IMR-90 (cell line): ENCODE results near the gene PAXX. TPM values are rescaled to one million over a fixed set of nuclear protein-coding genes. Genes with fewer than 3 reads are reported as not detected.

Experiments used
- ATAC-seq: fragments of 200-7000 bp; cut with Tn5 transposase; 2 replicates; pipeline ENCODE4 v1.9.1; 2020; ENCODE audit warnings: low read depth, mild to moderate bottlenecking, moderate library complexity
- BruUV-seq: library from RNA; stranded (reverse); fragments of 400-500 nt; replicated peaks from 2 replicates; lab custom pipeline; 2021; lab: Mats Ljungman, UMichigan
- CTCF ChIA-PET: fragments of 300-600 bp; formaldehyde crosslinking; extraction: SDS; loops from one replicate; lab custom pipeline; 2021; ENCODE audit warnings: antibody characterized with exemption; lab: Yijun Ruan, JAX
- POLR2A ChIA-PET: fragments of 300-600 bp; sonication (Branson Sonifier 250); formaldehyde crosslinking; loops from one replicate; lab custom pipeline; 2022; ENCODE audit warnings: antibody characterized with exemption; ENCODE audit not compliant: unreplicated experiment; lab: Charles Lee
- DNase-seq: peaks from one replicate; pipeline ENCODE4 v3.0.0; 2013
- H2AFZ ChIP-seq: replicated peaks from 2 replicates; pipeline ENCODE3; 2013; ENCODE audit warnings: low read length, mild to moderate bottlenecking; ENCODE audit not compliant: poor library complexity
- H2AK5ac ChIP-seq: 2 replicates; pipeline ENCODE4 v1.6.1; 2013; ENCODE audit warnings: low read depth, low read length, inconsistent platforms
- H2AK9ac ChIP-seq: replicated peaks from 2 replicates; pipeline ENCODE3; 2013; ENCODE audit warnings: mild to moderate bottlenecking, low read depth, low read length, moderate library complexity; ENCODE audit not compliant: poor library complexity
- H2BK120ac ChIP-seq: 2 replicates; pipeline ENCODE4 v1.6.1; 2013; ENCODE audit warnings: low read depth, low read length, inconsistent platforms
- H2BK15ac ChIP-seq: 3 replicates; pipeline ENCODE4 v1.6.1; 2013; ENCODE audit warnings: low read depth, low read length, inconsistent platforms
- H2BK20ac ChIP-seq: 2 replicates; pipeline ENCODE4 v1.6.1; 2013; ENCODE audit warnings: low read depth, mild to moderate bottlenecking, inconsistent platforms, low read length, moderate library complexity
- H2BK5ac ChIP-seq: 2 replicates; pipeline ENCODE4 v1.6.1; 2013; ENCODE audit warnings: mild to moderate bottlenecking, low read depth, low read length, inconsistent platforms; ENCODE audit not compliant: poor library complexity, severe bottlenecking
- H3K14ac ChIP-seq: replicated peaks from 2 replicates; pipeline ENCODE4 v1.6.1; 2013; ENCODE audit warnings: low read depth, low read length, inconsistent platforms
- H3K18ac ChIP-seq: 2 replicates; pipeline ENCODE4 v1.6.1; 2013; ENCODE audit warnings: low read depth, low read length, control low read depth
- H3K23ac ChIP-seq: 2 replicates; pipeline ENCODE4 v1.6.1; 2013; ENCODE audit warnings: low read depth, low read length, inconsistent platforms
- H3K27ac ChIP-seq: 2 replicates; pipeline ENCODE4 v1.5.1; 2013; ENCODE audit warnings: mild to moderate bottlenecking, control low read depth, low read length; ENCODE audit not compliant: insufficient read depth
- H3K27me3 ChIP-seq: 2 replicates; pipeline ENCODE4 v1.6.1; 2013; ENCODE audit warnings: low read length; ENCODE audit not compliant: control insufficient read depth, insufficient read depth
- H3K36me3 ChIP-seq: 2 replicates; pipeline ENCODE4 v1.6.1; 2013; ENCODE audit warnings: low read length, mixed read lengths; ENCODE audit not compliant: control insufficient read depth, insufficient read depth
- H3K4ac ChIP-seq: 2 replicates; pipeline ENCODE4 v1.6.1; 2013; ENCODE audit warnings: low read depth, low read length, inconsistent platforms
- H3K4me1 ChIP-seq: 2 replicates; pipeline ENCODE4 v1.6.1; 2013; ENCODE audit warnings: low read length, mixed read lengths; ENCODE audit not compliant: control insufficient read depth, insufficient read depth
- H3K4me2 ChIP-seq: 2 replicates; pipeline ENCODE4 v1.6.1; 2013; ENCODE audit warnings: low read depth, mild to moderate bottlenecking, control low read depth, low read length, moderate library complexity
- H3K4me3 ChIP-seq: 2 replicates; pipeline ENCODE4 v1.5.1; 2013; ENCODE audit warnings: low read depth, mild to moderate bottlenecking, control low read depth, low read length, moderate library complexity; ENCODE audit not compliant: insufficient read depth
- H3K56ac ChIP-seq: 2 replicates; pipeline ENCODE4 v1.6.1; 2013; ENCODE audit warnings: low read length, inconsistent platforms; ENCODE audit not compliant: insufficient read depth; ENCODE audit errors: extremely low read depth
- H3K79me1 ChIP-seq, 2 experiments: 2 replicates each; pipeline ENCODE4 v1.6.1; 2013; ENCODE audit warnings: low read length in 2 of 2, inconsistent platforms in 1 of 2, low read depth in 1 of 2
- H3K9ac ChIP-seq: 2 replicates; pipeline ENCODE4 v1.6.1; 2013; ENCODE audit warnings: low read depth, low read length, control low read depth
- H3K9me1 ChIP-seq: 2 replicates; pipeline ENCODE4 v1.6.1; 2013; ENCODE audit warnings: low read length, inconsistent platforms; ENCODE audit not compliant: insufficient read depth
- H3K9me3 ChIP-seq: 2 replicates; pipeline ENCODE4 v1.6.1; 2013; ENCODE audit warnings: low read length; ENCODE audit not compliant: control insufficient read depth, insufficient read depth
- H4K20me1 ChIP-seq: 2 replicates; pipeline ENCODE4 v1.6.1; 2013; ENCODE audit warnings: low read length, inconsistent platforms; ENCODE audit not compliant: insufficient read depth
- H4K5ac ChIP-seq: 2 replicates; pipeline ENCODE4 v1.6.1; 2013; ENCODE audit warnings: mild to moderate bottlenecking, low read depth, low read length, control low read depth
- H4K8ac ChIP-seq, 2 experiments: 2 replicates each; pipeline ENCODE4 v1.6.1; 2013; ENCODE audit warnings: low read depth in 2 of 2, low read length in 2 of 2, control low read depth in 1 of 2, inconsistent platforms in 1 of 2
- H4K91ac ChIP-seq: 2 replicates; pipeline ENCODE4 v1.6.1; 2013; ENCODE audit warnings: low read depth, low read length, inconsistent platforms; ENCODE audit not compliant: insufficient read depth
- BHLHE40 ChIP-seq: fragments of 150-350 bp; IDR thresholded peaks from 2 replicates; pipeline ENCODE4 v1.6.1; 2016; ENCODE audit warnings: mild to moderate bottlenecking, low read depth, low read length
- CEBPB ChIP-seq: IDR thresholded peaks from 2 replicates; pipeline ENCODE4 v1.6.1; 2012; ENCODE audit warnings: low read depth, low read length, improper control_type of control experiment
- CHD1 ChIP-seq: IDR thresholded peaks from 2 replicates; pipeline ENCODE4 v1.6.1; 2012; ENCODE audit warnings: low read depth, low read length, improper control_type of control experiment
- CTCF ChIP-seq: conservative IDR thresholded peaks from 2 replicates; pipeline ENCODE4 v1.5.1; 2012; ENCODE audit warnings: mild to moderate bottlenecking, low read depth, low read length, improper control_type of control experiment
- FOS ChIP-seq: fragments of 150-350 bp; IDR thresholded peaks from 2 replicates; pipeline ENCODE4 v1.6.1; 2016; ENCODE audit warnings: low read depth, low read length
- MAZ ChIP-seq: IDR thresholded peaks from 2 replicates; pipeline ENCODE4 v1.6.1; 2012; ENCODE audit warnings: low read depth, mild to moderate bottlenecking, low read length, improper control_type of control experiment, moderate library complexity, borderline replicate concordance
- MXI1 ChIP-seq: IDR thresholded peaks from 2 replicates; pipeline ENCODE4 v1.6.1; 2012; ENCODE audit warnings: low read depth, mild to moderate bottlenecking, low read length, moderate library complexity, borderline replicate concordance
- NFE2L2 ChIP-seq: fragments of 150-350 bp; IDR thresholded peaks from 2 replicates; pipeline ENCODE4 v1.6.1; 2016; ENCODE audit warnings: low read depth, mild to moderate bottlenecking, low read length
- POLR2A ChIP-seq: IDR thresholded peaks from 2 replicates; pipeline ENCODE4 v1.6.1; 2012; ENCODE audit warnings: mild to moderate bottlenecking, low read depth, low read length
- RAD21 ChIP-seq: IDR thresholded peaks from 2 replicates; pipeline ENCODE4 v1.6.1; 2012; ENCODE audit warnings: low read length, improper control_type of control experiment
- RCOR1 ChIP-seq: IDR thresholded peaks from 2 replicates; pipeline ENCODE4 v1.6.1; 2012; ENCODE audit warnings: mild to moderate bottlenecking, low read length, improper control_type of control experiment; ENCODE audit not compliant: insufficient replicate concordance
- USF2 ChIP-seq: fragments of 150-350 bp; IDR thresholded peaks from 2 replicates; pipeline ENCODE4 v1.6.1; 2017; ENCODE audit warnings: mild to moderate bottlenecking, antibody characterized with exemption, low read length, low read depth
- WGBS, 2 experiments: methylation state at CpG; one replicate each; pipeline versions ENCODE4 v1.1.5 to v1.1.7; 2013; ENCODE audit warnings: missing lambda C conversion rate in 2 of 2; ENCODE audit not compliant: insufficient read length in 1 of 2; ENCODE audit errors: extremely low coverage in 2 of 2; 5-methylcytosine and 5-hydroxymethylcytosine counted together
- dilution Hi-C: fragments of 300-500 bp; cut with HindIII; formaldehyde crosslinking; loops from one replicate; pipeline ENCODE4 v1.14.3; 2018; ENCODE audit warnings: low sequenced_read_pairs; ENCODE audit not compliant: unreplicated experiment
- in situ Hi-C: fragments of 300-500 bp; cut with MboI; formaldehyde crosslinking; loops from 3 replicates; pipeline ENCODE4 v1.14.3; 2019; ENCODE audit warnings: low sequenced_read_pairs, inconsistent platforms, mixed read lengths
- intact Hi-C: fragments of 100-400 bp; cut with micrococcal nuclease; formaldehyde crosslinking; loops from 2 replicates; pipeline ENCODE4 v1.10.0; 2022
- polyA plus RNA-seq, 3 experiments: library from polyadenylated mRNA; depleted of rRNA; stranded (reverse); fragments of >200 nt; gene quantifications; 2 replicates each; pipeline ENCODE4 v1.2.3, GENCODE V29; 2012; ENCODE audit warnings: low replicate concordance in 1 of 3
- total RNA-seq: library from RNA; depleted of rRNA; stranded (reverse); fragments of >200 nt; gene quantifications from 2 replicates; pipeline ENCODE4 v1.2.3, GENCODE V29; 2012

PAXX gene
- total and polyA plus RNA-seq, 2 of the 4 experiments (the other 2 are of a cell fraction): 5.7 to 24.6 TPM

GRCh38 chr9:136997830-136998234 lies 5.6 kb downstream of the PAXX start:
- no peak for DNase-seq
- ATAC-seq: no peak
- no peak for TF ChIP-seq USF2
- TF ChIP-seq BHLHE40: no peak
- no peak for TF ChIP-seq CTCF
- no peak for TF ChIP-seq FOS
- no peak for TF ChIP-seq MXI1
- TF ChIP-seq RCOR1: no peak
- TF ChIP-seq NFE2L2: no peak
- no peak for TF ChIP-seq CEBPB
- no peak for TF ChIP-seq MAZ
- TF ChIP-seq RAD21: no peak
- TF ChIP-seq CHD1: no peak
- TF ChIP-seq POLR2A: no peak
- BruUV-seq: no TSS peak
- peaks cover 8% of the 10 kb centered on the region for H3K9me1 ChIP-seq
- no peak overlapping the region for H3K56ac ChIP-seq
- in situ Hi-C loops (no loop called here), dilution Hi-C loops (no loop called here), intact Hi-C loops (no loop called here)
- CTCF ChIA-PET: interaction anchor here (1.0 kb wide), 1 partner anchor 50 kb away, joined by 3 read pairs; no protein-coding TSS in a partner anchor
- no peaks in the 10 kb centered on the region for H3K9me3 ChIP-seq
- no peak overlapping the region for H2BK20ac ChIP-seq
- H3K4me1 ChIP-seq: peaks cover 21% of the 10 kb centered on the region
- 53% methylated on average over 8 of the region's 18 CpGs; no CpG with 5 or more reads in 1 of the 2 experiments for WGBS, 2 experiments
- H3K4me2 ChIP-seq: no peak overlapping the region
- H2AK5ac ChIP-seq: no peak overlapping the region; the same call in 1 of the 2 replicates
- H2BK5ac ChIP-seq: no peak overlapping the region
- H3K36me3 ChIP-seq: peaks cover 5% of the 10 kb centered on the region; the same call in 1 of the 2 replicates
- H3K14ac ChIP-seq: no peak overlapping the region
- H3K27me3 ChIP-seq: no peaks in the 10 kb centered on the region
- no peak overlapping the region for H2BK120ac ChIP-seq
- no peak overlapping the region; the same call in 1 of the 2 replicates for H4K5ac ChIP-seq
- no peaks in the 10 kb centered on the region; the same call in 1 of the 2 replicates for H4K20me1 ChIP-seq
- H2AK9ac ChIP-seq: no peak overlapping the region
- no peak overlapping the region for H3K9ac ChIP-seq
- peak overlapping the region; percentile 80 for H3K4ac ChIP-seq
- H3K4me3 ChIP-seq: no peak overlapping the region
- no peak overlapping the region for H4K91ac ChIP-seq
- no peak overlapping the region for H3K18ac ChIP-seq
- H4K8ac ChIP-seq: peak overlapping the region in 1 of 2 experiments; percentile 2; a peak in 1 of 4 replicates
- H3K23ac ChIP-seq: no peak overlapping the region
- no peak overlapping the region for H2AFZ ChIP-seq
- POLR2A ChIA-PET: no interaction called here
- no peak overlapping the region for H2BK15ac ChIP-seq
- peaks cover 2 to 12% of the 10 kb centered on the region in 2 experiments; a peak in 3 of 4 replicates for H3K79me1 ChIP-seq
- no peak overlapping the region for H3K27ac ChIP-seq
